ENCODE measurements around the gene SESN2. TPM values are rescaled to one million over a fixed set of nuclear protein-coding genes. Genes with fewer than 3 reads are reported as not detected.
A peak's percentile ranks its signal among the peaks of the same experiment; 100 is the strongest.

Gene SESN2
- polyA plus RNA-seq, 2 of the 4 experiments (the other 2 are of a cell fraction) = 5.2 to 16.6 TPM

- no peak for TF ChIP-seq HOXA7 (CRISPR knock-in tag; IDR thresholded peaks at IDR 0.05)
- TF ChIP-seq JUN (IDR thresholded peaks at IDR 0.05) = no peak
These were observed 57.7 kb downstream of the SESN2 start (continued) for GRCh38 chr1:28317014-28317413.

DNA sequence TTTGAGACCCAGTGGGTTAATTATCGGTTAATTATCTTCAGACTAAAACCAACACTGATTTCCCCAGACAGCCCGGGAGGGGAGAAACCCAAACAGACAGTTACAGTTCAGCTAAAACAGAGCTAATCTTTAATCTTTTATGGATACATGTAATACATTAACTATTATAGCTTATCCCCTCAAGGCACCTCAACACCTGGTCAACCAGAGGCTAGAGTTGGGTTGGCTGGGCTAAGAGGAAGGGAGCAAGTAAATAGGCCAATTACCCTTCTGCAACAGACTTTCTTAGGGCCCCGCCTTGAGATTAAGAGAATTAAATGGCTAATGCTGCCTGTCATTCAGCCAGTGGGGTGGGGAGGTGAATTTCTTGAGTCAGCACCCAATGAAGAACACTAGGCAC, 62.9 kb downstream of the SESN2 start:
- Histone ChIP-seq H3K4me2 (peak overlapping the region; percentile 47; the same call in 2 of the 3 replicates), H3K9me3 (no peaks in the 10 kb centered on the region), H3K4me1 (peaks cover 12% of the 10 kb centered on the region), H3K4me3 (no peak overlapping the region), H3K27ac (no peak overlapping the region)
- peak in 1 of 2 experiments; percentile 59; a peak in 3 of 6 replicates for ATAC-seq
- DNase-seq (ENCODE audit: low read depth in 1 of 2, low spot score in 1 of 2) = peak in 1 of 2 experiments; percentile 59
- ChIA-PET CTCF (no interaction called here), POLR2A (no interaction called here)
- TF ChIP-seq MAFK (IDR thresholded peaks at IDR 0.05; ENCODE audit: partially characterized antibody) (peak; percentile 23), ESRRA (IDR thresholded peaks at IDR 0.05; ENCODE audit: borderline replicate concordance, low read length) (no peak)
- FAIRE-seq = no peak
- 36% methylated on average over 3 of the region's 3 CpGs for WGBS (ENCODE audit: missing lambda C conversion rate)

- H3K4me1 ChIP-seq = peaks cover 16% of the 10 kb centered on the region
- 0 out of 6 replicates have a peak overlapping the region, but pooled peaks of 1 of the 2 experiments have one; percentile 33 for H3K27ac ChIP-seq
- no peak overlapping the region for H3K4me3 ChIP-seq
- DNase-seq (ENCODE audit: low read depth in 1 of 2, low spot score in 1 of 2) (no peak), FAIRE-seq (no peak), ATAC-seq (no peak)
- no peaks in the 10 kb centered on the region for H3K9me3 ChIP-seq
- ChIA-PET POLR2A (no interaction called here), CTCF (no interaction called here)
- WGBS (ENCODE audit: missing lambda C conversion rate) = 29% methylated on average over 3 of the region's 3 CpGs
- TF ChIP-seq CBX8 (IDR thresholded peaks at IDR 0.05) (no peak), NR3C1 (IDR thresholded peaks at IDR 0.05) (no peak)
- H3K4me2 ChIP-seq = no peak overlapping the region
These were observed 64.4 kb downstream of the SESN2 start for GRCh38 chr1:28323720-28324119.

GRCh38 chr1:28326515-28326914, 67.2 kb downstream of the SESN2 start:
- Histone ChIP-seq H3K27ac (peak overlapping the region in 1 of 2 experiments; percentile 24; a peak in 1 of 6 replicates), H3K4me2 (no peak overlapping the region), H3K4me3 (no peak overlapping the region), H3K4me1 (peaks cover 25% of the 10 kb centered on the region), H3K9me3 (no peaks in the 10 kb centered on the region)
- POLR2A ChIA-PET = interaction anchor here (0.6 to 1.2 kb wide), 3 partner anchors 13 to 515 kb away, joined by 4 to 6 read pairs (median 4); no protein-coding TSS in a partner anchor
- ATAC-seq (no peak), FAIRE-seq (no peak), DNase-seq (ENCODE audit: low read depth in 1 of 2, low spot score in 1 of 2) (no peak)
- CTCF ChIA-PET = interaction anchor here (0.7 to 3.3 kb wide), 5 partner anchors 20 to 86 kb away, joined by 3 to 20 read pairs (median 4); no protein-coding TSS in a partner anchor
- TF ChIP-seq CHD2 (IDR thresholded peaks at IDR 0.05; ENCODE audit: low read length, partially characterized antibody) = no peak
- TF ChIP-seq RARB (CRISPR knock-in tag; IDR thresholded peaks at IDR 0.05) = no peak
- no peak for TF ChIP-seq MAZ (IDR thresholded peaks at IDR 0.05; ENCODE audit: borderline replicate concordance, low read depth, low read length)
- no peak for TF ChIP-seq NPAS2 (CRISPR knock-in tag; IDR thresholded peaks at IDR 0.05; ENCODE audit: borderline replicate concordance)
- TF ChIP-seq GATA3 (IDR thresholded peaks at IDR 0.05; ENCODE audit: borderline replicate concordance) = no peak
- no peak for TF ChIP-seq ESRRA (IDR thresholded peaks at IDR 0.05; ENCODE audit: borderline replicate concordance, low read length)
- no peak for TF ChIP-seq NFE2L2 (conservative IDR thresholded peaks at IDR 0.05; ENCODE audit: low read length)
- no peak for TF ChIP-seq CEBPB (IDR thresholded peaks at IDR 0.05)
- no peak for TF ChIP-seq E2F6 (IDR thresholded peaks at IDR 0.05; ENCODE audit: borderline replicate concordance, low read depth)
- TF ChIP-seq, protein P1, sequence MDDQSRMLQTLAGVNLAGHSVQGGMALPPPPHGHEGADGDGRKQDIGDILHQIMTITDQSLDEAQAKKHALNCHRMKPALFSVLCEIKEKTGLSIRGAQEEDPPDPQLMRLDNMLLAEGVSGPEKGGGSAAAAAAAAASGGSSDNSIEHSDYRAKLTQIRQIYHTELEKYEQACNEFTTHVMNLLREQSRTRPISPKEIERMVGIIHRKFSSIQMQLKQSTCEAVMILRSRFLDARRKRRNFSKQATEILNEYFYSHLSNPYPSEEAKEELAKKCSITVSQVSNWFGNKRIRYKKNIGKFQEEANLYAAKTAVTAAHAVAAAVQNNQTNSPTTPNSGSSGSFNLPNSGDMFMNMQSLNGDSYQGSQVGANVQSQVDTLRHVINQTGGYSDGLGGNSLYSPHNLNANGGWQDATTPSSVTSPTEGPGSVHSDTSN (IDR thresholded peaks at IDR 0.05) = no peak
- TF ChIP-seq KDM5A (IDR thresholded peaks at IDR 0.05) = no peak
- no peak for TF ChIP-seq ZNF302 (CRISPR knock-in tag; IDR thresholded peaks at IDR 0.05)
- no peak for TF ChIP-seq EHF (CRISPR knock-in tag; IDR thresholded peaks at IDR 0.05)
- no peak for TF ChIP-seq REST (IDR thresholded peaks at IDR 0.05)
- no peak for TF ChIP-seq ZSCAN20 (CRISPR knock-in tag; IDR thresholded peaks at IDR 0.05)
- TF ChIP-seq, protein P2, sequence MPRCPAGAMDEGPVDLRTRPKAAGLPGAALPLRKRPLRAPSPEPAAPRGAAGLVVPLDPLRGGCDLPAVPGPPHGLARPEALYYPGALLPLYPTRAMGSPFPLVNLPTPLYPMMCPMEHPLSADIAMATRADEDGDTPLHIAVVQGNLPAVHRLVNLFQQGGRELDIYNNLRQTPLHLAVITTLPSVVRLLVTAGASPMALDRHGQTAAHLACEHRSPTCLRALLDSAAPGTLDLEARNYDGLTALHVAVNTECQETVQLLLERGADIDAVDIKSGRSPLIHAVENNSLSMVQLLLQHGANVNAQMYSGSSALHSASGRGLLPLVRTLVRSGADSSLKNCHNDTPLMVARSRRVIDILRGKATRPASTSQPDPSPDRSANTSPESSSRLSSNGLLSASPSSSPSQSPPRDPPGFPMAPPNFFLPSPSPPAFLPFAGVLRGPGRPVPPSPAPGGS (IDR thresholded peaks at IDR 0.05) = no peak

All from A549 (cell line).